Nucleus accumbens (tissue), 56 donors: ENCODE measurements around the gene ELOB.
A peak's percentile ranks its signal among the peaks of the same experiment; 100 is the strongest.

ENCODE experiments used
- DNase-seq, 56 donors: peaks; one replicate each; lab custom pipeline; 2025; lab: John Stamatoyannopoulos, UW

ELOB gene

GRCh38 chr16:2752850-2753732, 24.0 kb downstream of the ELOB start:
- peak in 46 of 56 donors; percentile 45 to 97 (median 88) for DNase-seq

DNA sequence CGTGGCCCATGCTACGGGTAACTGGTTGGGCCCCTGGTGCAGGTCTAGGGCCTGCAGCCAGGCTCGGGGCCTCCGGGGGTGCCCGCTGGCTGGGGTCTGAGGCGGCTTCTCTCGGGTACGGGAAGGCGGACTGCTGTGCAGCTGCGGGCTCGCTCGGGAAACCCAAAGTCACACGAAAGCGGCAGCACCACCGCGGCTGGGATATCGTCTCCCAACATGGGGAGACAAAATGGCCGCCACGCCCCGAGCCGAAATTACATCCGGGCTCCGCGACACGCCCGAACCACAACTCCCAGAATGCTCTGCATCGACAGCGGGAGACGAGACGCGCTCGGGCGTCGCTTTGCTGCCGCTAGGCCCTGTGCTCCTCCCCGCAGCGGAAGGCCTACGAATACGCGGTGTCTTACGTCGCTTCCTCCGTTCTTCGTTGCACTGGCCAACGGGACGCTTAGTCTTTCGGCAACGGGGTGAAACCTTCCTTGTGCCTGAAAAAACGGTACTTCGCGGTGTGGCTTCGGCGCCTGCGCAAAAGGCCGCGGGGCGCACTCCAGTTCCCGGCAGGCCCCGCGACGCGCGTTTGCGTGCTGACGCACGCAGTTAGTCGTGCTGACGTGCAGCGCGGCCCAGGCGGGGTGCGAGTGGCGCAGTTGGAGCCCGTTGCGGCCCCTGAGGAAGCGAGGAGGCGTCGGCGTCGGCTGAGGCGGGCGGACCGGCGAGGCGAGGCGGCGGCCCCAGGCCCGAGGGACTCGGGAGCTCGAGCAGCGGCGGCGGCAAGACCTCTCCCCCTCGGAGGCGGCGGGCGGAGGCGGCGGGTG, 24.8 kb downstream of the ELOB start, which contains the start of gene SRRM2:
Gene SRRM2 (plus strand): TSS at position 604 of the 815 bp plus-strand sequence. CDS start 3,727 bp downstream, outside the sequence.
- DNase-seq, result peak in 55 of 56 donors; percentile 53 to 99 (median 94)

- DNase-seq, result peak in 5 of 56 donors; percentile 20 to 58 (median 47)
These were observed 25.5 kb downstream of the ELOB start for GRCh38 chr16:2751577-2752034.

- DNase-seq, result no peak
These were observed 27.1 kb downstream of the ELOB start for GRCh38 chr16:2749936-2750335.

DNA sequence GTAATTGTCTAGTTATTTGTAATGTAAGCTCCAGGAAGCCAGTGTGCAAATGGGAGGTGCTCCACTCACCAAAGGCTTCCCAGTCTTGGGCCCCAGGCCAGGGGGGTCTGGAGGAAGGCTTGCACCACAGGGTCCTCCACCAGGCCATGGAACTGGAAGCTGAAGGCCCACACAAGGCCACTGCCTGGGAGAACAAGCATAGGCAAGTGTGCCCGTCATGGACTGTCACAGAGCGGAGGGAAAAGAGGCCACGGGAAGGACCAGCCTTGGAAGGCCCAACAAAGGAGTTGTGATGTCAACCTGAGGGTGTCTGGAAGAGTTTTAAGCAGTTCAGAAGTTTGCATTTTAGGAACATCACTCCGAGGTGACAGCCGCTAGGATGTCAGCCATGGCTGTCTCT, 27.6 kb downstream of the ELOB start:
- no peak for DNase-seq

- no peak for DNase-seq
These were observed 28.2 kb downstream of the ELOB start for GRCh38 chr16:2748757-2749455.

DNA sequence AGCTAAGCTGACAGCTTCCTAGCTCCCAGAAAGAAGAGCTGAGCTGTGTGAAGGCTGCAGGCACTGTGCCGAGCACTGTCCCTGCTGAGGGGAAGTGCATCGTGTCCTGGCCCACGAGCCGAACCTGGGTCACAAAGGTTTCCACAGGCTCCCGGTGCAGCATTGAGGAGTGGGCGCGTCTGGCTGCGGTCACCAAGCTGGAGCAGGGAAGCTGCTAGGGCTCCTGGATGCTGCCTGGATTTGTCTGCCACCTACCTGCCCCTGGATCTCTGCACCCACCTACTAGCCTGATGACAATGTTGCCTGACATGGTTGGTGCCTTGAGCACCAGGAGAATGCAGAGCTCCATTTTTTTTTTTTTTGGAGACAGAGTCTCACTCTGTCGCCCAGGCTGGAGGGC, 31.1 kb downstream of the ELOB start:
- peak in 20 of 56 donors; percentile 6 to 52 (median 23) for DNase-seq

- peak in 1 of 56 donors; percentile 32 for DNase-seq
These were observed 31.8 kb downstream of the ELOB start for GRCh38 chr16:2745116-2745890.

GRCh38 chr16:2744711-2745110, 32.4 kb downstream of the ELOB start:
- no peak for DNase-seq

DNA sequence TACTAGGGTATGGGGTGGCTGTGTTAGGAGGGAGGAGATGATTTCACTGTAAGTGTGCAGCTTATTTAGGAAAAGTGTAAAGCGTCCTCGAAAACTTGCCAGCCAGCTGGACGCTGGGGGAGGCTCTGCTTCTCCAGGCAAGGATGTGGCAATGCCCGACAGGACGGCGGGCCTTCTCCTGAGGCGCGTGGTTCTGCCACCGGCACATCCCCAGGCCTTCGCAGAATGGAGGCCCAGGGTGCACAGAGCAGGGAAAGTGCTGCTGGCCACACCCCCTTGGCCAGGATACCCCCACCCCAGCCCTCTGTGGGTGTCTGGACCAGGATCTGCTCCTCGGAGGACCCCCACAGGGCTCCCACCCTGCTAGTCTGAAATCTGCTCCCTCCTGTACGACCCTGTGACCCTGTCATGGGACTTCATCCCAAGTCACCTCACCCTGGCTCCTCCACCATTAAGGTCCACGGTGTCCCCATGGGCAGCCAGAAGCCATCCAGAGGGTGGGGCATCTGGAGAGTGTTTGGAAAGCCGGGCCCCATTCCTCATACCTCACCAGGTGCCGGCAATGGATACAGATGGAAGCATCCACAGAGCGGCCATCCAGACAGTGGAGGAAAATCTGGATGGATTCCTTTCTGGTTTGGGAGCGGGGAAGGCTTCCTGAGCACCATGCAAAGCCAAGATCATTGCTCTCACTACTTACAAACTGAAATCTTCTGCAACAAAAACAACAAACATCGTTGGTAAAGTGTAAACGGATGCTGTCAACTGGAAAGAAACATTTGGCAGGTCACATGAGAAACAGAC, 33.9 kb downstream of the ELOB start:
- DNase-seq, result no peak

GRCh38 chr16:2742323-2743006, 34.6 kb downstream of the ELOB start:
- DNase-seq, result no peak

- DNase-seq, result no peak
These were observed 35.9 kb downstream of the ELOB start for GRCh38 chr16:2741168-2741567.

DNA sequence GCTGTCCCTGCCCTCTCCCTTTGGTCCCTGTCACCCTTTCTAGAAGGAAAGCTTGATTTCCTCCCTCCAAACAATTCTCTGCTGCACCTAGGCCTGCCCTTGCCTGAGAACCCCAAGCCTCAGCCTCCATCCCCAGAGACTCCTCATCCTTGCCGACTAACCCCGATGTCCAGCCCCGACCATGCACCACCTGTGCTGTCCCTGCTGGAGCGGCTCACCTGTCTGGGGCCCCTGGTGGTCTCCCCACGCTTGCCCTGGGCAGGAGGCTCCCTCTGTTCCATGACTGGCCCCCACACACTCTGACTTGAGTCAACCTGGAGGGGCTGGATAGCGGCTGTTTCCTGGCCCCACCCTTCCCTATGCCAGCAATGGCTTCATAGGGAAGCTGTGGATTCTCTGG, 36.6 kb downstream of the ELOB start:
- no peak for DNase-seq

DNA sequence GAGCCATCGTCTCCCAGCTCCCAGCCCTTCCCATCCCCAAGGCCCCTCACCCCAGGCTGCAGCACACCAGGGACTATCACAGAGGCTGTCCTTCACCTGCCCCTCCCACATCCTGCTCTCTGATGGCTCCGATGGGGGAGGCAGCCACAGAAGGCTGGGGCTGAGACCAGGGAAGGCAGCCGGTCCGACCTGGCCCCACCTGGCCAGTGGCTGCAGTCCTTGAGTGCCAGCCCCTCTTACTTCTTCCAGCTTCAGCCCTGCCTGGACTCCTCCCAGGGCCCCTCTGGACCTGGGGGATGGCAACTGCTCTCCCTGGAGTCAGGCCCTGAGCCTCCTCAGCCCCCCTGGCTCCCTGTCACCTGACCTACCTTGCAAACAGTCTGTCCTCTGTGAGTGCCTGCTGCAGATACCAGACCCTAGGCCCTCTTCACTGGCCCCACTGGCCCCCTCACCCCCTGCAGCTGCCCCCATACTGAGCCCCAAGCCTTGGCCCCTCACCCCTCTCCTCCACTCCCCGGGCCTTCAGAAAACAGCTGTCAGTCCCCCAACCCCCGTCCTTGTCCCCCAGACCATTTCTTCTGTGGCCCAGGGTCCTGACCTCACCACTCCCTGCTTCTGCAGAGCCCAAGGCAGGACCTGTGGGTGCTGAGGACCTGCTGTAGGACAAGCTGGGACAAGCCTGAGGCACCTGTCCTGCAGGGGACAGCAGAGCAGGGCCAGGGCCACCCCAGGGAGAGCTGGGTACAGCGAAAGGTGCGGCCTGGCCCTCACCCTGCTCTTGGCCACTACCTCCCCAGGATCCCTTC, 37.3 kb downstream of the ELOB start:
- no peak for DNase-seq

DNA sequence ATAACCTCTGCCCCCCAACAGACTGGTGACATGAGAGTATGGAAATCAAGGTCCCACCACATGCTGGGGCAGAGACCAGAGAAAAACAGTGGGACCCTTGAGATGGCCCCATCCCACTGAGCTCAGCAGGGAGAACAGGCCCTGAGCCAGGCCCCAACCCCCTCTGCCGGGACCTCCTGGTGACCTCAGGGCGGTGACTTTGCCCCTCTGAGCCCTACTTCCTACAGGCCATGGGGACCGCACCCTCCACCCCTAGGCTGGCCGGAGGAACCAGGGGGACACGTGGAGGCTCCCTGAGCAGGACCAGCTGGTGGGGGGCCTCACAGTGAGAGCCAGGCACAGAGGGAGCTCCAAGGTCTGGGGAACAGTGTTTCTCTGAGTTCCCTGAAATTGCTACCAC, 38.5 kb downstream of the ELOB start:
- no peak for DNase-seq

DNA sequence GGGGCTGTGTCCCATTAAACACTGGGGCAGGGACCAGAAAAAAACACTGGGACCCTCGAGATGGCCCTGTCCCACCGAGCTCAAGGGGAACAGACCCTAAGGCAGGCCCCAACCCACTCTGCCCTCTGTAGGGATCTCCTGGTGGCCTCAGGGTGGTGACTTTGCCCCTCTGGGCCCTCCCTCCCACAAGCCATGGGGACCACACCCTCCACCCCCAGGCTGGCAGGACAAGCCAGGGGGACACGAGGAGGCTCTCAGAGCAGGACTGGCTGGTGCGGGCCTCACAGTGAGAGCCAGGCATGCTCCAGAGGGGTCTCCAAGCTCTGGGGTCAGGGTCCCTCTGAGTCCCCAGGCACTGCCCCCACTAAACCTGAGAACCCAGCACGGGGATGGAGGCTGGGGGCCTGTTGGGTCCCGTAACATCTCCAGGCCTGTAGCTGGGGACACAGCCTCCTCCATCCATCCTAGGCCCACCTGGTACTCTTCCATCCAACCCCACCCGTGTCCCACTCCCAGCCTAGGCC, 39.1 kb downstream of the ELOB start:
- no peak for DNase-seq

GRCh38 chr16:2737238-2737605, 39.9 kb downstream of the ELOB start:
- no peak for DNase-seq
